ENCODE measurements around the gene LRFN4.

DNA sequence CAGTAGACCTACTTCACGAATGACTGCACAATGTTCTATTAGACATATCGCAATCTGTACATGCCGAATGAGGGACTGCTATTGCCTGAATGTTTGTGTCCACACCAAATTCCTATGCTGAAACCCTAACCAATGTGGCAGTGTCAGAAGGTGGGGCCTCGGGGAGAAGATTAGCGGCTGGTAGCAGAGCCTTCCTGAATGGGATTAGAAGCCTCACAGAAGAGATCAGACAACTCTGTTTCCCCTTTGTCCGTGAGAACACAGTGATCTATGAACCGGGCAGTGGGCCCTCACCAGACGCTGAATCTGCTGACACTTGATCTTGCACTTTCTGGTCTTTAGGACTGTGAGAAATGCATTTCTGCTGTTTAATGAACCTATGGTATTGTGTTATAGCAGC lies 33.1 kb downstream of the LRFN4 start:
- TF ChIP-seq ARNTL (CRISPR knock-in tag; IDR thresholded peaks at IDR 0.05; ENCODE audit: borderline replicate concordance, low read depth) (no peak), PPARA (CRISPR knock-in tag; IDR thresholded peaks at IDR 0.05; ENCODE audit: borderline replicate concordance) (no peak), ZFP3 (CRISPR knock-in tag; IDR thresholded peaks at IDR 0.05) (no peak), ESRRG (CRISPR knock-in tag; IDR thresholded peaks at IDR 0.05) (no peak), OSR1 (CRISPR knock-in tag; IDR thresholded peaks at IDR 0.05) (no peak), TOX (CRISPR knock-in tag; IDR thresholded peaks at IDR 0.05; ENCODE audit: borderline replicate concordance) (no peak), ZNF70 (CRISPR knock-in tag; IDR thresholded peaks at IDR 0.05) (no peak), ZFP30 (CRISPR knock-in tag; IDR thresholded peaks at IDR 0.05) (no peak), TCF4 (CRISPR knock-in tag; IDR thresholded peaks at IDR 0.05; ENCODE audit: borderline replicate concordance) (no peak), ZNF8 (CRISPR knock-in tag; IDR thresholded peaks at IDR 0.05) (no peak)
- TF ChIP-seq, protein P1, sequence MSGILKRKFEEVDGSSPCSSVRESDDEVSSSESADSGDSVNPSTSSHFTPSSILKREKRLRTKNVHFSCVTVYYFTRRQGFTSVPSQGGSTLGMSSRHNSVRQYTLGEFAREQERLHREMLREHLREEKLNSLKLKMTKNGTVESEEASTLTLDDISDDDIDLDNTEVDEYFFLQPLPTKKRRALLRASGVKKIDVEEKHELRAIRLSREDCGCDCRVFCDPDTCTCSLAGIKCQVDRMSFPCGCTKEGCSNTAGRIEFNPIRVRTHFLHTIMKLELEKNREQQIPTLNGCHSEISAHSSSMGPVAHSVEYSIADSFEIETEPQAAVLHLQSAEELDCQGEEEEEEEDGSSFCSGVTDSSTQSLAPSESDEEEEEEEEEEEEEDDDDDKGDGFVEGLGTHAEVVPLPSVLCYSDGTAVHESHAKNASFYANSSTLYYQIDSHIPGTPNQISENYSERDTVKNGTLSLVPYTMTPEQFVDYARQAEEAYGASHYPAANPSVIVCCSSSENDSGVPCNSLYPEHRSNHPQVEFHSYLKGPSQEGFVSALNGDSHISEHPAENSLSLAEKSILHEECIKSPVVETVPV (CRISPR knock-in tag; IDR thresholded peaks at IDR 0.05): no peak
- TF ChIP-seq, protein P2, sequence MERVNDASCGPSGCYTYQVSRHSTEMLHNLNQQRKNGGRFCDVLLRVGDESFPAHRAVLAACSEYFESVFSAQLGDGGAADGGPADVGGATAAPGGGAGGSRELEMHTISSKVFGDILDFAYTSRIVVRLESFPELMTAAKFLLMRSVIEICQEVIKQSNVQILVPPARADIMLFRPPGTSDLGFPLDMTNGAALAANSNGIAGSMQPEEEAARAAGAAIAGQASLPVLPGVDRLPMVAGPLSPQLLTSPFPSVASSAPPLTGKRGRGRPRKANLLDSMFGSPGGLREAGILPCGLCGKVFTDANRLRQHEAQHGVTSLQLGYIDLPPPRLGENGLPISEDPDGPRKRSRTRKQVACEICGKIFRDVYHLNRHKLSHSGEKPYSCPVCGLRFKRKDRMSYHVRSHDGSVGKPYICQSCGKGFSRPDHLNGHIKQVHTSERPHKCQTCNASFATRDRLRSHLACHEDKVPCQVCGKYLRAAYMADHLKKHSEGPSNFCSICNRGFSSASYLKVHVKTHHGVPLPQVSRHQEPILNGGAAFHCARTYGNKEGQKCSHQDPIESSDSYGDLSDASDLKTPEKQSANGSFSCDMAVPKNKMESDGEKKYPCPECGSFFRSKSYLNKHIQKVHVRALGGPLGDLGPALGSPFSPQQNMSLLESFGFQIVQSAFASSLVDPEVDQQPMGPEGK (CRISPR knock-in tag; IDR thresholded peaks at IDR 0.05; ENCODE audit: borderline replicate concordance): no peak
- TF ChIP-seq, protein P3, sequence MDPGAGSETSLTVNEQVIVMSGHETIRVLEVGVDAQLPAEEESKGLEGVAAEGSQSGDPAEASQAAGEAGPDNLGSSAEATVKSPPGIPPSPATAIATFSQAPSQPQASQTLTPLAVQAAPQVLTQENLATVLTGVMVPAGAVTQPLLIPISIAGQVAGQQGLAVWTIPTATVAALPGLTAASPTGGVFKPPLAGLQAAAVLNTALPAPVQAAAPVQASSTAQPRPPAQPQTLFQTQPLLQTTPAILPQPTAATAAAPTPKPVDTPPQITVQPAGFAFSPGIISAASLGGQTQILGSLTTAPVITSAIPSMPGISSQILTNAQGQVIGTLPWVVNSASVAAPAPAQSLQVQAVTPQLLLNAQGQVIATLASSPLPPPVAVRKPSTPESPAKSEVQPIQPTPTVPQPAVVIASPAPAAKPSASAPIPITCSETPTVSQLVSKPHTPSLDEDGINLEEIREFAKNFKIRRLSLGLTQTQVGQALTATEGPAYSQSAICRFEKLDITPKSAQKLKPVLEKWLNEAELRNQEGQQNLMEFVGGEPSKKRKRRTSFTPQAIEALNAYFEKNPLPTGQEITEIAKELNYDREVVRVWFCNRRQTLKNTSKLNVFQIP (CRISPR knock-in tag; IDR thresholded peaks at IDR 0.05; ENCODE audit: borderline replicate concordance, low read depth): no peak
- TF ChIP-seq, protein P4, sequence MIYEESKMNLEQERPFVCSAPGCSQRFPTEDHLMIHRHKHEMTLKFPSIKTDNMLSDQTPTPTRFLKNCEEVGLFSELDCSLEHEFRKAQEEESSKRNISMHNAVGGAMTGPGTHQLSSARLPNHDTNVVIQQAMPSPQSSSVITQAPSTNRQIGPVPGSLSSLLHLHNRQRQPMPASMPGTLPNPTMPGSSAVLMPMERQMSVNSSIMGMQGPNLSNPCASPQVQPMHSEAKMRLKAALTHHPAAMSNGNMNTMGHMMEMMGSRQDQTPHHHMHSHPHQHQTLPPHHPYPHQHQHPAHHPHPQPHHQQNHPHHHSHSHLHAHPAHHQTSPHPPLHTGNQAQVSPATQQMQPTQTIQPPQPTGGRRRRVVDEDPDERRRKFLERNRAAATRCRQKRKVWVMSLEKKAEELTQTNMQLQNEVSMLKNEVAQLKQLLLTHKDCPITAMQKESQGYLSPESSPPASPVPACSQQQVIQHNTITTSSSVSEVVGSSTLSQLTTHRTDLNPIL (CRISPR knock-in tag; IDR thresholded peaks at IDR 0.05; ENCODE audit: low read depth): no peak

All from SK-N-SH treated with all-trans-retinoic acid at 6 μM for 48 hours (cell line).